Stomach (tissue), 4 donors: ENCODE results near the gene PAAF1.

Experiments
- CTCF ChIP-seq, 7 experiments: fragments of 450-650 bp in 4 of 7; fragments of 200-600 bp in 3 of 7; sonication (generic) in 3 of 7; IDR thresholded peaks; one replicate each; pipeline ENCODE4 v1.5.1; 2016 to 2019; ENCODE audit warnings: antibody characterized with exemption in 7 of 7, control low read depth in 2 of 7, mild to moderate bottlenecking in 1 of 7
- EP300 ChIP-seq: sonication (generic); formaldehyde crosslinking; IDR thresholded peaks from one replicate; pipeline ENCODE4 v1.6.1; 2017; ENCODE audit warnings: antibody characterized with exemption
- POLR2AphosphoS5 ChIP-seq, 3 donors: sonication (generic); formaldehyde crosslinking; IDR thresholded peaks; one replicate each; pipeline ENCODE4 v1.6.1; 2016; ENCODE audit warnings: antibody characterized with exemption in 3 of 3

- TF ChIP-seq CTCF (IDR thresholded peaks at IDR 0.05) (no peak), POLR2AphosphoS5 (IDR thresholded peaks at IDR 0.05) (no peak), EP300 (no peak)
Measured at GRCh38 chr11:73969091-73969490, 92.3 kb downstream of the PAAF1 start.
